Activated effector memory CD4-positive, alpha-beta T cell treated with Interleukin-2 at 50 U/mL for 16 hours (primary cell): ENCODE data around the gene CSNK1D.

ENCODE experiments used
- DNase-seq: peaks from one replicate; pipeline ENCODE4 v3.0.0-alpha.2; 2020

Gene CSNK1D

DNA sequence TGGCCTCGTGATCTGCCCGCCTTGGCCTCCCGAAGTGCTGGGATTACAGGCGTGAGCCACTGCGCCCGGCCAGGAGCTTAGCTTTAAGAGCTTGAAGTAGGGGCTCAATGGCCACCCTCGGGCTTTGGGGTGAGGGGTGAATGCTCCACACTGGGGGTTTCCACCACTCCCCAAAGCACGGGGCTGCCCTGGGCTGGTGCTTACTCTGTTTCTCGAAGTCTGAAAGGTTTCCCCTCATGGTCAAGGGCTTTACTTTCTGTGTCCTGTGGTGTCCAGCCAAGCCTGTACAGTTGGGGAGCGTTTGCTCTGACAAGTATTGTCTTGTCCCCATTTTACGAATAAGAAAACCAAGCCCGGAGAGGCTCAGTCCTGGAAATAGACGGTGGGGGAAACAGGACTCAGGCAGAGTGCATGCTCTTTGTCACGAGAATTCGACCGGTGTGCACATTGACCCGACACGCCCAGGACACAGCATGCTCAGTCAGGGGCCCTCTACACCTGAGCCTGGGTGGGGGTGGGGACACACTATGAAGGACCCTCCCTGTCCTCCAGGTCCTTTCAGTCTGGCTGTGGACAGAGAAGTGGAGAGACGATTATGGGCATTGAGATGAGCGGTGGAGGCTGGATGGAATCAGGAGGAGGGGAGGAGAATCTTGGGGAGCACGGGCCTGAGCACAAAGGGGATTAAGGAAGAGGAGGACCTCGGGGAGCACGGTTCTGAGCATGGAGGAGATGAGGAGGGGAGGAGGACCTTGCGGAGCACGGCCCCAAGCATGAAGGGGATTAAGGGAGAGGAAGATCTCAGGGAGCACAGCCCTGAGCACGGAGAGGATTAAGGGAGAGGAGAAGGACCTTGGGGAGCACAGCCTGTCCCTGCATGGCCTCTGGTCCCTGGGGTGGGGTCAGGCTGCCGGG lies 36.4 kb upstream of the CSNK1D start:
- DNase-seq = no peak

DNA sequence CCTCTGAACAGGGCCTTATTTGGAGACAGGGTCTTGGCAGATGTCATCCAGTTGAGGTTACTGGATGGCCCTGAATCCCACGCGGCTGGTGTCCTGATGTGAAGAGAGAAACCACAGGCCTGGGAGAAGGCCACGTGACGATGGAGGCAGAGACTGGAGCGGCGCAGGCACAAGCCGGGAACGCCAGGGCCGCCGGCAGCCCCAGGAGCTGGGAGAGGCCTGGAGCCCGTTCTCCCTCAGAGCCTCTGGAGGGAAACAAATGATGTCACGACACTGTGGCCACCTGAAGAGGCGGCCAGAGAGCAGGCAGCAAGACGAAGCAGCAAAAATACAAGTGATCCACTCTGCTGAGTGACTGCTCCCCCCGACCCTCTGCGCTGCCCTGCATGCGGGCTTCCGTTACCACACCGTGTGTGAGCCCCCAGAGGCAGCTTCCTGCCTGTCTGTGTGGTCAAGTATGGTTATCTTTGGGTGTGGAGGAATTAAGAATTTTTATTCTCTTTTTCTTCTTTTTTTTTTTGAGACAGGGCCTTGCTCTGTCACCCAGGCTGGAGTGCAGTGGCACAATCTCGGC lies 32.3 kb upstream of the CSNK1D start:
- no peak for DNase-seq

DNA sequence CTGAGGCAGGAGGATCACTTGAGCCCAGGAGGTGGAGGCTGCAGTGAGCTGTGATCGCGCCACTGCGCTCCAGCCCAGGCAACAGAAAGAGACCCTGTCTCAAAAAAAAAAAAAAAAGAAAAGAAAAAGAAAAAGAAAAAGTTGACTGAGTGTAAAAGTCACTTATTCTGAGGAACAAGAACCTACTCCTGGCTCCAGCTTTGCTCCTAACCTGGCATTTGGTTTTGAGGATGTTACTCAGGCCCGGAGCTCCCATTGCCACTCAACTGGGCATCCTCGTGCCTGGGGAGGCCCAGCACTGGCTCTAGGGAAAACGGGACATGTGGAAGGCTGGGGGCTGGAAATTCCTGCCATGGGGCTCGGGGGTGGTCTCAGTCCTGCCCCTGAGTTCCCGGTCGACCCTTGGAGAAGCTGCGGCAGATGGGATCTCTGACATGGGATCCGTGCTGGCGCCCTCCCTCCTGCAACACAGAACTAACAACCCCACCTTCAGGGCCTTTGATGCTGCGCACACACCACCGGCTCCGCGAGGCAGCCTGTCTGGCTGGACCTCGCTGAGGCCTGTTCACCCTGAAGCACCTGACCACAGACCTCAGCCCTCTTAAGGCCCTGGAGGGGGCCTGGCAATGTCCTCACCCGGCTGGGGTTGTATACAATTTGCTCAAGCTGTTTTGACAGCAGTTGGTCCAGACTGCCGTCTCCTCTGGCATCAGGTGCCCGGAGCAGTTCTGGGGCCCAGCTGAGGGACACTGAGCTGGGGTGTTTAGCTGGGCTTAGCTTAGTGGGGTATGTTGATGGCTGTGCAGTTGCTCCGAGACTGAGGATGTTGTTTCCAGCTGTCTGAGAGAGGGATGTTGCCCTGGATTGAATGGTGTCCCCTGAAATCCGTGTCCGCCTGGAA lies 31.6 kb upstream of the CSNK1D start:
- no peak for DNase-seq

DNA sequence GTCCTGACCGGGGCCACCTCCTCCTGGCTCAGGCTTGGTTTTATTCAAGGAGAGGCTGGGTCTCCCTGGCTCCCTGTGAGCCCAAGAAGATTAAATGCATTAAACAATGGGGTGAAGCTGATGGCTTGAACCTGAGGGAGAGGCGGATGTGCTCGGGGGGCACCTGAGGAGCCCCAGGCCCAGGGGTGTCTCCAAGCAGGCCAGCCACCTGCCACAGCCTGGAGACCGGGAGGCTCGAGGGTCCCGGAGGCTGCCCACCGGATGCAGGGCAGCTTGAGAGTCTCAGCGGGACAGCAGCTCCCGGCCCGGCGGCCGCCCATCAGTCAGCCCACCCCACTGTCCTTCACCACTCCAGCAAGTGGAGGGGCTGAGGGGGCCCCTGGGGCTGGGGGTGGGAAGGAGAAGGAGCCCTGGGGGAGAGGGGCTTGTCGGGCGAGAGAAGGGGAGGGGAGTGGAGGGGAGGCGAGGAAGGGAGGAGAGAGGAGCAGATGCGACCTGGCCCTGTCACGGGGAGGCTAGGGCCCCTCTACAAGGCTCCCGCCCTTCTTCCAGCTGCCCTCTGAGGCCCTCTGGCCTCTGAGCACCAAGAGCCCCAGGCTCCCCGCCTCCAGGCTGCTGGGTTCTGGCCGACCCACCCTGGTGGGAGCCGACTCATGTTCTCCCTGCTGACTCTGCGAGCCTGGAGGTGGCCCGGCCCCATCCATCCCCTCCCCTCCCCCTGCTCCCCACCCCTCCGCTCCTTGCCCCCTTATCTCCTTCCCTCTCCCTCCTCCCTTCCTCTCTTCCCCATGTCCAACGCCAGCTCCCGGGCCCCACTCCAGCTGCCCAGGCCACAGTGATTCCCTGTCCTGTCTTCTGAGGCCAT lies 30.7 kb upstream of the CSNK1D start:
- no peak for DNase-seq

DNA sequence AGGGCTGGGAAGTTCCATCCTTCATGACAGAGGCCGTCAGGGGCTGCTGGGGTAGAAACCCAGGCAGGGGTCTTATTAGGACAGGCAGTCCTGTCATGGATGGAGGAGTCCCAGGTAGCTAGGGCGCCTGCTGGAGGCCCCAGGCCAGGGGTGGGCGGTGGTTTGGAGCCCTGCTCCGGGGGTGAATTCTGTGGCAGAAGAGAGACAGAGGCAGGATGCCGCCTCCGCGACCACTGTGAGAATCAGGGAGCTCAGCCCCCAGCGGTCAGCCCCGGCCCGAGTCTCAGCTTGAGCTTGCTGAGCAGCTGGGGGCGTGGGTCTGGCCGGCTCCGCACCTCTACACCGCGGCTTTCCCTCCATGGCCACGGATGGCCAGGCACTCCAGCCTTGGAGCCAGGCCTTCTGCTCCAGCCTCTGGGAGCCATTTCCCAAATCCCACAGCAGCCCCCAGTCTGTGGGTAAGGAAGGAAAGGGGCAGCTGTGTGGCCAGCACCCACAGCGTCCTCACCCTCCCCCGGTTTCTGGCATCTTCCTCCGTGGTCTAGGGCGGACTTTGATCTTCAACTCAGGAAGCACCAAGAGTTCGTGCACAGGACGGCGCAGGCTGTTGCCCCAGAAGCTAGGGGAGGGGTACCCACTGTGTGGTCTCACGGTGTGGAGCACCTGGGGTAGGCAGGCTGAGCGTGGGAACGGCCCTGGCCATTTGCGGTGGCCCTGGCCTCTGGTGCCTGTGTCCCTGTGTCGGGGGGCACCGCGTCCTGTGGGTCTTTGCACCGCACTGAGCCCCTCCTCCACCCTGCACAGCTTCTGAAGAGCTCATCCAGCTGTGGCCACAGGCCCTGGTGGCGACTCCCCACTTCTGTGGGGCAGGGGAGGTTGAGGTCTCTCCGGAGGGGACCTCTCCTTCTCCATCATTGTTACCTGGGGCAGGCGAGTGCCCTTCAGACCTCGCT lies 29.8 kb upstream of the CSNK1D start:
- peak; percentile 40 for DNase-seq

DNA sequence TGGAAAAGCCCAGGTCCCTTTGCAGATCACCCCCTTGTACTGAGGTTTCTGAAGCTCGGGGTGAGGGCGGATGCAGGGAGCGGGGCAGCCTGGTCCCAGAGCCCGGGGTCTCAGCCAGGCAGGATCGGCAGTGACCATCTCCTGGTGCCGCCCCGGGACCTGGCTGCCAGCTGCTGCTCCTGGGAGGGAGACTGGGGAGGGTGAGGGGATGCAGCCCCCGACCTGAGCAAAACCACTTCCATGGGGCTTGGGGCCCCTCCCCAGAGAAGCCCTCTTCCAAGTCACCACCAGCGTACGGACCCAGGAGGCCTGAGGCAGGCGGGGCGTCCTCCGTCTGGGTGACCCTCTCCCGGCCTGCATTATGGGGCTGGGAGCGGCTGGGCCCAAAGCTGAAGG lies 29.1 kb upstream of the CSNK1D start:
- no peak for DNase-seq

DNA sequence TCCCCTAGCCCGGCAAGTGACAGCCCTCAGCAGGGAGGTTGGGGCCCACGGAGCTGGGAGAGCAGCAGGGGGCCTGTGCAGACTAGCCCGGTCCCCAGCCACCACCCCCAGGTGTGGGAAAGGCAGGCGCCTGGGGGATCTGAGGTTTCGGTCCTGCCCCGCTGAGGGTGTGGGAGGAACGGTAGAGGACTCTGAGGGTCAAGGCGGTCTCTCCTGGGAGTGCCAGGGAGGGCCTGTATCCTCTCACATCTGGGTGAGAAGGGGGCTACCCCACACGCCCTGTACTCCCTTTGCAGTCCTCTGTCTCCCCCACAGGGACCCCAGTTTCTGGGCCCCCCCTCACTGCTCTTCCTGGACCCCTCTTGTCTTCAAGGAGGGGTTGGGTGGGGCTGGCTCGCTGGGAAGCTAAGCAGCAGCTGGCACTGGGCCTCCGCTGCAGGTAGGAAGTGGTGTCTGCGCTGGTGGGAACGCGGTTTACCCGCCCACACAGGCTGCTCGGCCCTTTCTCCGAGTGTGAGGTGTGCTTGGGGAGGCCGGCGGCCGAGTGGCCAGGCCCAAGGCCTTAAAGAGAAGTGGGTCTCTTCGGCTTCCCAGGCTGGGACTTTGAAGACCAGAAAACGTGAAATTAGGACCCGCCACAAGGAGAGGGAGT lies 28.5 kb upstream of the CSNK1D start:
- peak; percentile 44 for DNase-seq

DNA sequence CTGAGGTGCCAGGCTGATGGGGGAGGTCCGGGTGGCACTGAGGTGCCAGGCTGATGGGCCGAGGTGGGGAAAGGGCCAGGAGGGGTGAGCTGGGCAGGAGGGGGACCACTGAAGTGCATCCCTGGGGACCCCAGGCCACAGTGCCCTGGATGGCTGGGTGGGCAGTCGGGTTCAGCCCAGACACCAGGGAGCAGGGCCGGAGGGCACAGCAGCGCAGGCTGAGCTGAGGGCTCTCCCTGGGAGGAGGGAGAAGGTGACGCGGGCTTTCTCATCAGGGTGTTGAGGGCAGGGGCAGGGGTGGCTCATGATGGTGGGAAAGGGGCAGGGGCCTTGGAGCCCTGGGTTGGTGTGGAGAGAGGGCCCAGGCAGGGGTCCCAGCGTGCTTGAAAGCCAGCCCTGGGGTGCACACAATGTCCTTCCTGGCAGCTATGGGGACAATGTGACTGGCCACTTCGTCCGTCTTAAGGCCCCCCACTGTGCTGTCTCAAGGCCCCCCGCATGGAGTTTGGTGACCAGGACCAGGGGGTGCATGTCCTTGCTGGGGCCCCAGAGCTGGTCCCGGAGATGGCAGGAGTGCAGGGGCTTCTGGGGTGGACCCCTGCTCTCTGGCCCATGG lies 27.9 kb upstream of the CSNK1D start:
- DNase-seq = no peak

DNA sequence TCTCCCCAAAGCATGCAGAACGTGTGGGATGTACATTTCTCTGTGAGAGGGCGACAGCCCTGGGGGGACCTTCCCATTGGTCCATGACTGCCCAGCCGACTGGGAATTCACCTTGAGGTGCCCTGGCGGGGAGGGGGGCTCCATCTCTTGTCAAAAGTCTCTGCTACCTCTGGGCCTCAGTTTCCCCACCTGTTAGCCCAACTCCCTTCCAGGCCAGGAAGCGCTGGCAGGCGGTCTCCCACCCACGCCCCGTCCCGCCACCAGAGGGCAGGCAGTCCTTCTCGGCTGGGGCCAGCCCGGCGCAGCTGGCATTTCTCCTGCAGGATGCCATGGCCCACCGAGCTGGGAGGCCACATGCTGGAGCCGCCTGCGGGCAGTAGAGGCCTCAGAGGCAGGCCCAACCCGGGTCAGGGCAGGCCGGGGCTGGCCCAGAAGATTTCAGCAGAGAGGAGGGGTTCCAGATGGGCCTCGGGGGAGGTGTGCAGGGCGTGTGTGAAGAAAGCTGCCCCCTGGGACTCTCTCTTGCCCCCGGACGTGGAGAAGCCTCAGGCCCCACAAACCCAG lies 27.3 kb upstream of the CSNK1D start:
- peak; percentile 55 for DNase-seq

DNA sequence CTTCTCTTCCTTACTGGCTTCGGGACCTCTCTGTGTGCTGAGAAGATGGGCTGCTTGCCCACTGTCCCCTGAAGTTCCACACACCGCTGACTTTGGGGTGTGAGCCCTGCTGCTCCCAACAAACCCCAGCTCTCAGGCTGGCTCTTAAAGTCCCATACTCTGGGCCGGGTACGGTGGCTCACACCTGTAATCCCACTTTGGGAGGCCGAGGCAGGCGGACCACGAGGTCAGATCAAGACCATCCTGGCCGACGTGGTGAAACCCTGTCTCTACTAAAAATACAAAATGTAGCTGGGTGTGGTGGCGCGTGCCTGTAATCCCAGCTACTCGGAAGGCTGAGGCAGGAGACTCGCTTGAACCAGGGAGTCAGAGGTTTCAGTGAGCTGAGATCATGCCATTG lies 26.7 kb upstream of the CSNK1D start:
- DNase-seq = no peak

DNA sequence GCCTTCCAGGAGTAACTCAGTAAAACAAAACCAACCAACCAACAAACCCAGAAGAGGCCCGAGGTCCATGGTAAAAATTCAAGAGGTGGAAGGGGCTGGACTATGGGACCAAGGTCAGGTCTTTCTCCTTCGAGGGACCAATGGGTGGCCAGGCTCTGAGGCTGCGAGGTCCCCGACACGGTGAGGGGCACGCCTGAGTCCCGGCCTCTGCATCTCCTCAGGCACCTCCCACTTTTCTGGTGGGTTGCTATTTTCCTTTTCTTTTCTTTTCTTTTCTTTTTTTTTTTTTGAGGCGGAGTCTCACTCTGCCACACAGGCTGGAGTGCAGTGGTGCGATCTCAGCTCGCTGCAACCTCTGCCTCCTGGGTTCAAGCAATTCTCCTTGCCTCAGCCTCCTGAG lies 26.0 kb upstream of the CSNK1D start:
- no peak for DNase-seq

DNA sequence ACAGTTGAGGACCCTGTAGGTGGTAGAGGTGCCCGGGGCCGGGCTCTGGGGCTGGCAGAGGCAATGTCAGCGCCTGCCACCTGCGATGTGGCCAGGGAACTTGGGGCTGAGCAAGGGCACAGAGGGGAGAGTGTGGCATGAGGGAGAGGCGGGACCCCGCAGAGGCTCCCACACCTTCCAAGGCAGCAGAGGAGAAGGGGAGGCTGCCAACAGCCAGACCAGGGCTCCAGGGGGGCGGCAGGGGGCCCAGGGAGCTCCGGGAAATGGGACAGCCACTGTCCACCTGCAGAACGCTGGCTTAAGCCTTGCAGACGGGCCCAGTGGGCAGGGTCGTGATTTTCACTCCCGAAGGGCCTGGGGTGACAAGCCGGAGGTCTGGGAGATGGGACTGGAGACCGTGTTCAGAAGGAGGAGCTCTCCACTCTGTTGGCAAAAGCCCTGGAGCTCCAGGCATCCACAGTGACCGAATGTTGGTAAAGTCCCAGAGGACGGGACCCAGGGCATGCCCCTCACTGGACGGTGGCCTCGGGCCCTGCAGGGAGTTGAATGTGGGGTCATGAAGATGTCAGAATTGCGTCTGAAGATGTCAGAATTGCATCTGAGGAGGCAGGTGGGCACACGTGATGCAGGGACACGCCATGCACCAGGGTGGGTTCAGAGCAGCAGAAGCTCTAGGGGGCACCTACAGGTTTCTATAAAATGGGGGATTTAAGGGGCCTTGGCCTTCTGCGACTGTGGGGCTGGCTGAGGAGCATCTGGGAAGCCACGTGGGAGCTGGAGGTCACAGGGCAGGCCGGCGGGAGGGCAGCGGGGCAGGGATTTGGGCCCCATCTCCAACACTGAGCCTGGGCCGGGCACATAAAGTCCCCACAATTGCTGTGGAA lies 25.3 kb upstream of the CSNK1D start:
- no peak for DNase-seq

DNA sequence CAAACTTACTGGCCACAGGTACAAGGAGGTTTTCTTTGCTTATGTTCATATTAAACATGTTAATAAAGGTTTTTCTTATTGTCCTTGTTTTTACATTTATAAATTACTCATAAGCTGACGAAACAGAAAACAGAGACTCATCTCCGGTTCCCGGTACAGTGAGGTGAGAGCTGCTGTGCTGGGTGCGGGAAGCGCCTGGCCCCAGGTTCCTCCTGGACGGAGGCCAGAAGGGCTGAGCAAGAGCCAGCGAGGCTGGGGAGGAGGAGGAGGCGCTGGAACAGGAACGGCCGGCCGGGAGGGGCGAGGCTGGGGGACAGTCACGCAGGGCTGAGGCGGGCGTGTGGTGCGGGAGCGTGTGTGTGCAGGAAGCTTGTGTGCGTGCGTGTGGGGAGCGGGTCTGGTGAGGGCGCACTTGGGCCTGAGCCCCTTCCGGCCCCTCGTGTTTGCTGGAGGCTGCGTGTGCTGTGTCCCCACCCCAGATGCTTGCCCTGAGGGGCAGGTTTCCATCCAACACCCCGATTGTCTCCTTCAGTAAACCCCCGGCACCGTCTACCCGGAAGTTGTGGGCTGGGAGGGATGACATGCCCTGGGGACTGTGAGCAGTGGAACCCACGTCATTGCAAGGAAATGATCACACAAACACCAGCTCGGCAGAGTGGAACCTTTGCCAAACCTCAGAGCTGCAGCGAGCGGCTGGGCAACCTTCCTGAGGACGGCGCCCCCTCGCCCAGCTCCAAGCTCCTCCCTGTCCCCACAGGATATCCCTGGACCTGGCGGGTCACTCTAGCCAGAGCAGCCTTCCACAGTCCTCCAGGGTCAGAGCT lies 24.4 kb upstream of the CSNK1D start:
- DNase-seq = peak; percentile 85

DNA sequence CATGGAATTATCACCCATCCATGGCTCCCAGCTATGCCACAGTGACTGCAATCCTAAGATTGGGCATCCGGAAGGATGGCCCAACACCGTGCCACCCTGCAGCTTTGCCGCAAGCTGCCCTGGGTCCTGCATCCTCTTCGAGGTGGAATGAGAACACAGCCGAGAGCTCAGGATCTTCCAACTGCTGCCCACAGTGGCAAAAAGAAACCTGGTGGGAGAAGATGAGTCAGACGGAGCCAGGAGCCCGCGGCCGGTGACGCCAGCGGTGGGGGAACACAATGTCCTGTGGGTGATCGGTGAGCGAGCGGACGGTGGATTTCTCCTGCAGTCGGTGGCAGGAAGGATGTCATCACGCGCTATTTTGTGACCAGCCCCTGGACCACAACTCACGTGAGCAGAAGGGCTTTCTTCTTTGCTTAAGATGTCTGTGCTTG lies 23.8 kb upstream of the CSNK1D start:
- DNase-seq = peak; percentile 68

DNA sequence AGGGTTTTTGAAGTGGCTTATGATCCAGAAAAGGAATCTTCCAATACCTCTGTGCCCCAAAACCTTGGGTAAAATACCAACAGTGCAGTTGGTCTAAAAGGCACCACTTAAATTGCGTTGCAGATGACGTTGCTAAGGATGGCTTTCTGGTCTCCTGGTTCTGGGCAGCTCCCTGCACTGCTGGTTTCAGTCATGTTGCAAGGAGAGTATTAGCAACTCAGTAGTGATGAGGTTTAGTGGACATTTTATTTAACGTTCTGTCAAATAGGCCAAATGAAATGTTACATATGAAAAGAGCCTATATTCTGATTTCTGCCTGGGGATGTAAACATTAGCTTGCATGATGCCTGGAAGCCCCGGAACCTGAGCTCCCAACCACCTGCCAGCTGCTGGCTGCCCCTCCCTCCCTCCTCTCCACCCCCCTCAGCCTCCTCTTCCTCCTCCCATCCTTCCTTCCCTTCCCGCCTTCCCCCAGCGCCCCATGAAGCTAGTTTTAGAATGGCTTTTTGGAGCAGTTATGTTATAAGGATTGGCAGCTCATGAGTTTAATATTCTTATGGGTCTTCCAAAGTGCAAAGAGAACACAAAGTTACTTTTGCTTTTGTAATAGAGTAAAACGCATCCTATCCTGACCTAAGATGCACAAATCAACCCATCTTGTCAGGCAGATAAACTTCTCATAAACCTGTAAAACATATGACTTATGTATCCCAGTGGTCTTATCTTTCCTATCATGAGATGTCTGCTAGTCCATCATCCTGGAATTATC lies 23.2 kb upstream of the CSNK1D start:
- no peak for DNase-seq

DNA sequence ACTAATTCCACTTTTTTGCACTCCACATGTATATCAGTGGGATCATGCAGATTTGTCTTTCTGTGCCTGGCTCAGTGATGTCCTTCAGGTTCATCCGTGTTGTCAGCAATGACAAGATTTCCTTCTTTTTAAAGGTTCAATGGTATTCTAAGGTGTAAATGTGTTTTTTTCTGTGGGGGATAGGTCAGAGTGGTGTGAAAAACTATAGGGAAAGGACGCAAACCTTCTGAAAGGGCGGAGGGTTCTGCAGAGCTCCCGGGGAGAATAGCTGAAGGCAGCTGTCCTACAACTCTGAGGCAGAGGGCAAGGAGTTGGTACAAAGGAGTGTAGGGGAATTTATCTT lies 21.9 kb upstream of the CSNK1D start:
- DNase-seq = no peak

DNA sequence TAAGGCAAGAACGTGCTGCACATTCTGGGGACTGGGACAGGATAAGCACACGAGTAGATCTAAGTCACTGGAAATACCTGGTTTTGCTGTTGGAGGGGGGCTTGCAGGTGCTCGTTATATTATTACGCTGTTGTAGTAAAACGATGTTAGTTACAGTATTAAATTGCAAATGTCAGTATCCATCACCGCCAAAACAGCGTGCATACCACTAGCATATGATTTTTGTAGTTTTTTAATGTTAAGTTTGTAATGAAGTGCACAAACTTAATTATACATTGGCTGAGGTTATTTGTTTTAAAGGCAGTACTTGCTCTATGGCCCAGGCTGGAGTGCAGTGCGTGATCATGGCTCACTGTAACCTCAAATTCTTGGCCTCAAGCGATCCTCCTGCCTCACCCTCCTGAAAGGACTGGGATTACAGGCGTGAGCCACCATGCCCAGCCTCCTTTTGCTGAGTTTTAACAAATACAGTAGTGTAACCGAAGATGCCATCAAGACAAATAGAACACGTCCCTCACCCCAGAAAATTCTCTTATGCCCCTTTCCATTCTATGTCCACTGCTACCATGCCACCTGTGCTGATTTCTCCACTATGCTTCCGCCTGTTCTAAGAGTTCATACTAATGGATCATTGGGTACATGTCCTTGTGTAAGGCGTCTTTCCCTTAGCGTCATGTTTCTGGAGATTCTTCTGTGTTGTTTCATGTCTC lies 20.7 kb upstream of the CSNK1D start:
- DNase-seq = no peak
